H4 (cell line): ENCODE measurements around the gene MSH6. TPM values are rescaled to one million over a fixed set of nuclear protein-coding genes. Genes with fewer than 3 reads are reported as not detected.
A peak's percentile ranks its signal among the peaks of the same experiment; 100 is the strongest.

Experiments used
- DNase-seq: peaks from one replicate; pipeline ENCODE4 v3.0.0-alpha.2; 2015; ENCODE audit warnings: low spot score
- total RNA-seq: library from RNA; depleted of rRNA; stranded (reverse); fragments of >200 nt; shearing (Covaris generic); gene quantifications from 2 replicates; pipeline ENCODE4 v1.2.3, GENCODE V29; 2014

Gene MSH6
- total RNA-seq, 1 experiment from 2014 or later = 66.7 TPM

DNA sequence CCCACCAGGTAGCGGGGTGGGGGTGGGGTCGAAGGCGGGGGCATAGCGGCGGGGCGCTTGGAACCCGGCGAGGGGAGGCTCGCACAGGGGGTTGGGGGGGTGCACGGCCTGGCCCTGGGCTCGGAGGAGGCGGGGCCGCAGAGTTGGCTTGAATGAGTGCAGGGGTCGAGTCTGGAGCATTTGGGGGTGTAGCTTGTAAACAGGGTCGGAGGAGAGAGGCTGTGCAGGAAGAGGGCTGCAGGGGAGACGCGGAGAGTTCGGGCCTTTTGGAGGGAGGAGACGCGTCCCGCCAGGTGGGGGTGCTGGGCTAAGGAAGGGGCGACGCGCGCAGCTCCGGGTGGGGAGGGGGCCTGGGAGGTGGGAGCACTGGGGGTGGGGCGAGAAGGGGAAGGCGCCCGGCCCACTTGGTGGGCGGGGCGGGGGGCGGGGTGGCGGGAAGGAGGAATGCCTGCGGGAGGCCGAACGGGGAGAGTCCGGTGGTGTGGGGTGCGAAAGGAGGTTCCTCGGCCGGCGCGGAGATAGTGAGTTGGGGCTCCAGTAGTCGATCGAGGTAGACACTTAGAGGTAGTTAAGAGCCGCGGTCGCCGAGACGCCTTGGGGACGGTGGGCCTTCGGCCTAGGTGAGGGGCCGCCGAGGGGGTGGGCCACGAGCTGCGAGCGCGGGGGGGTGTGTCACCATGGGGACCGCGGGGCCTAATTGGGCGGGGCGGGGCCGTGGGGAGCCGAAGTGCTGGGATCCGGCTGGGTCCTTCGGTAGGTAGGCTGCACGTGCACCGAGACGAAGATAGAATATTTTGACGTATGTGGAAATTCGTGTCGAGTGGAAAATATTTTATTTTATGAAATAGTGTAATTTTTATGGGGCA, 774 bp downstream of the MSH6 start:
- peak; percentile 55 for DNase-seq

DNA sequence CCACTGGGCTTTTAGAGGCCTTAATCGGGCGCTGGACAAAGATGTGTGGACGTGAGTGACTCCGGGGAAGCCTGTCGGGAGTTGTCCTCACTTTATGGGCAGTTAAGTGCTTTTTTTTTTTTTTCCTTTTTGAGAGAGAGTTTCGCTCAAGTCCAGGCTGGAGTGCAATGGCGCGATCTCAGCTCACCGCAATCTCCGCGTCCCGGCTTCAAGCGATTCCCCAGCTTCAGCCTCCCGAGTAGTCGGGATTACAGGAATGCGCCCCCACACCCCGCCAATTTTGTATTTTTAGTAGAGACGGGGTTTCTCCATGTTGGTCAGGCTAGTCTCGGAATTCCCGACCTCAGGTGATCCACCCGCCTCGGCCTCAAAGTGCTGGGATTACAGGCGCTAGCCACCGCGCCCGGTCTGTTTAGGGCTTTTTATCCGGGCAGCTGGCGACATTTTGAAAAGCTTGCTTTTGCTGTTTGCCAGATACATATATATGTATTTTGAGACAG, 1.5 kb downstream of the MSH6 start:
- DNase-seq = no peak

DNA sequence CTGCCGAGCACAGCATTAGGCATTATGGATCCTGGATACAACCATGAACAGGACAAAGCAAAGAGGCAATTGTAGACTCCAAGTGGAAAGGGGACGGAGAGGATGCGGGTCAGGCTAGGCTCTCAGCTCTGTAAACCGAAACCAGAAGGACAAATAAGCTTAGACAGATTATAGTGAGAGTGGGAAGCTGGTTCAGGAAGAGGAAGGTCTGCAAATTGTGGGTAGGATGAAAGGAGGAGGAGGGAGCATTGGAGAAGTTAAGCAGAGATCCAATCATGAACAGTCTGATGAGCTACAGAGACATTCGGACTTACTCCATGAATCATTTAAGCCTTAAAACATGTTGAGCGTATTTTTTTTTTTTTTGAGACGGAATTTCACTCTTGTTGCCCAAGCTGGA, 3.0 kb downstream of the MSH6 start:
- DNase-seq = no peak

DNA sequence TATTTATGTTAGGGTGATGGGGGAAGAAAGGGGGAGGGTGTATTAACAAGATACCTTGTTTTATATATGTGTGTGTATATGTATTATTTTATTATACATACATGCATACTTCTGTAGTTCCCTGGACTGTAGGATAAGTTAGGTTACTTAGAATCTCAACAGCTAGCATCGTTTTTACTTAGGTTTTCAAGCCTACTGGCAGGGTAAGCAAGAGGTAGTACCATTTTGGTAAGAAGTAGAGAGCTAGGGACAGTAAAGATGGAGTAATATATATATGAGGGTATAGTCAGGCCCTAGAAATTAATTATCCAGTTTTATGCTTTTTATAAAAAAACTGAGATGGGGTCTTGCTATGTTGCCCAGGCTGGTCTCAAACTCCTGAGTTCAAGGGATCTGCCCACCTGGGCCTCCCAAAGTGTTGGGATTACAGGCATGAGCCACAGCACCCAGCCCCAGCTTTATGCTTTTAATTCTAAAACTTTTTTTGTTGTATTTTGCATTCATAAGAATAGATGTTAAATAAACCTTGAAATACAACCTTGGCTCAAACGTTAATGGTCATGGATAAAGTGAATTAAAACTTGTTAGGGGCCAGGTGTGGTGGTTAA, 13.2 kb downstream of the MSH6 start:
- no peak for DNase-seq

DNA sequence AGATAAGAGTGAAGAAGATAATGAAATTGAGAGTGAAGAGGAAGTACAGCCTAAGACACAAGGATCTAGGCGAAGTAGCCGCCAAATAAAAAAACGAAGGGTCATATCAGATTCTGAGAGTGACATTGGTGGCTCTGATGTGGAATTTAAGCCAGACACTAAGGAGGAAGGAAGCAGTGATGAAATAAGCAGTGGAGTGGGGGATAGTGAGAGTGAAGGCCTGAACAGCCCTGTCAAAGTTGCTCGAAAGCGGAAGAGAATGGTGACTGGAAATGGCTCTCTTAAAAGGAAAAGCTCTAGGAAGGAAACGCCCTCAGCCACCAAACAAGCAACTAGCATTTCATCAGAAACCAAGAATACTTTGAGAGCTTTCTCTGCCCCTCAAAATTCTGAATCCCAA, 15.7 kb downstream of the MSH6 start:
- no peak for DNase-seq

DNA sequence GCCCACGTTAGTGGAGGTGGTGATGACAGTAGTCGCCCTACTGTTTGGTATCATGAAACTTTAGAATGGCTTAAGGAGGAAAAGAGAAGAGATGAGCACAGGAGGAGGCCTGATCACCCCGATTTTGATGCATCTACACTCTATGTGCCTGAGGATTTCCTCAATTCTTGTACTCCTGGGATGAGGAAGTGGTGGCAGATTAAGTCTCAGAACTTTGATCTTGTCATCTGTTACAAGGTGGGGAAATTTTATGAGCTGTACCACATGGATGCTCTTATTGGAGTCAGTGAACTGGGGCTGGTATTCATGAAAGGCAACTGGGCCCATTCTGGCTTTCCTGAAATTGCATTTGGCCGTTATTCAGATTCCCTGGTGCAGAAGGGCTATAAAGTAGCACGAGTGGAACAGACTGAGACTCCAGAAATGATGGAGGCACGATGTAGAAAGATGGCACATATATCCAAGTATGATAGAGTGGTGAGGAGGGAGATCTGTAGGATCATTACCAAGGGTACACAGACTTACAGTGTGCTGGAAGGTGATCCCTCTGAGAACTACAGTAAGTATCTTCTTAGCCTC, 16.2 kb downstream of the MSH6 start:
- no peak for DNase-seq

DNA sequence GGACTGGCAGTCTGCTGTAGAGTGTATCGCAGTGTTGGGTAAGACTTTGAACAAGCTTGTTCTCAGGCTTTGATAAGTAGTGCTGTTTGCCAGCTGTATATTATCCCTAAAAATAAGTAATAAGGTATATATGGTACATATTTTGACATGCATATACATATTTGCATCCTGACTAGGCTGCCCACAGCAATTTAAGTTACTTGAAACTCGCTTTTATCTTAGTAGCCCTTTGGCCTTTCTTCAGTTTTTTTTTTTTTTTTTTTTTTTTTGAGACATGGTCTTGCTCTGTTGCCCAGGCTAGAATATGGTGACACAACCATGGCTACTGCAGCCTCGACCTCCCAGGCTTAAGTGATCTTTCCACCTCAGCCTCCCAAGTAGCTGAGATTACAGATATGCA, 18.2 kb downstream of the MSH6 start:
- no peak for DNase-seq

DNA sequence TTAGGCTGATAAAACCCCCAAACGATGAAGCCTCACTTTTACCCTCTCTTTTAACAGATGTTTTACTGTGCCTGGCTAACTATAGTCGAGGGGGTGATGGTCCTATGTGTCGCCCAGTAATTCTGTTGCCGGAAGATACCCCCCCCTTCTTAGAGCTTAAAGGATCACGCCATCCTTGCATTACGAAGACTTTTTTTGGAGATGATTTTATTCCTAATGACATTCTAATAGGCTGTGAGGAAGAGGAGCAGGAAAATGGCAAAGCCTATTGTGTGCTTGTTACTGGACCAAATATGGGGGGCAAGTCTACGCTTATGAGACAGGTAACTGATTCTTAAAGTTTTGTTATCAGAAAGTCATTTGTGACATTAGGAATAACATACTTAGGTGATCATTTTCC, 20.4 kb downstream of the MSH6 start:
- no peak for DNase-seq

DNA sequence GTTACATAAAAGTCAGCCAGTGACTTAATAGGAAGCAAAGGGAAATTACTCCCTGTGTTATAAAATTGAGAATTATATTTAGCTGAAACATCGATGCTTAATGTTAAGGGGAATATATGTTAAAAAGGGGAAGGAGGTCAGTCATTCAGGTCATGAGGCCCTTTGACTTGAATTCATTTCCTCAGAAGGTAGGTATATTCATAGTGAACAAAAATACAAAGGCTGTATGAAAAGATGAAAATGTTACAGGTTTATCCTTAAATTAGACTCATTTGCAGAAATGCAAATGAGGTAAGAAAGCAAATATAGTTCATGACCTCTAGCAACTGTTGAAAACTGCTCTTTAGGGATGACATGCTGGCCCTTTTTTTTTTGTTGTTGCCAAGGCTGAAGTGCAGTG, 20.8 kb downstream of the MSH6 start:
- DNase-seq = no peak

DNA sequence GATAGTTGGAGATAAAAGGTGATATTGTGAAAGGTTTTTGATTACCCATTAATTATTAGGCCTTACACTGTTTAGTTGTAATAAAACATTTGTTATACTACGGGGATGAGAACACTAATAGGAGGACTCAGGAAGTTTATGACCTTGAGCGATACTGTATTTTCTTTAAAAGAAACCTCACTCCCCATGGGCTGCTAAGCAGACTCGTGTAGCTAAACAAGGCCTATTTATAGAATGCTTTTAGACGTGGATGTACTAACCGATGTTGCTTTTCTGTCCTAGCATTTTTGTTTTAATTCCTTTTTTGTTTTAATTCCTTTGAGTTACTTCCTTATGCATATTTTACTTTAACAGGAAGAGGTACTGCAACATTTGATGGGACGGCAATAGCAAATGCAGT, 22.9 kb downstream of the MSH6 start:
- no peak for DNase-seq

DNA sequence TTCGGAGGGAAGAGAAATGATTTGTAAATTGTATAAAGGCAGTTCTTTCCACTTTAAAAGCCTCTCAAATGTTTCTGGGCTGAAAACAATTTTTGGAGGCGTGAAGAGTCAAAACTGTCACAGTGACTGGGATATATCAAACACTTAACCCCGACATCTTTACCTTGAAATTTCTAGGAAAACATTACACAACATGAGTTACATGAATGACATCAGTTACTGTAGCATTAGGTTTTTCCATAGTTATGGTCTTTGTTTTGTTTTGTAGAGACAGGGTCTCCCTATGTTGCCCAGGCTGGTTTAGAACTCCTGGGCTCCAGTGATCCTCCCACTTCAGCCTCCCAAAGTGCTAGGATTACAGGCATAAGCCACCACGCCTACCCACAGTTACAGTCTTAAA, 25.7 kb downstream of the MSH6 start:
- no peak for DNase-seq

DNA sequence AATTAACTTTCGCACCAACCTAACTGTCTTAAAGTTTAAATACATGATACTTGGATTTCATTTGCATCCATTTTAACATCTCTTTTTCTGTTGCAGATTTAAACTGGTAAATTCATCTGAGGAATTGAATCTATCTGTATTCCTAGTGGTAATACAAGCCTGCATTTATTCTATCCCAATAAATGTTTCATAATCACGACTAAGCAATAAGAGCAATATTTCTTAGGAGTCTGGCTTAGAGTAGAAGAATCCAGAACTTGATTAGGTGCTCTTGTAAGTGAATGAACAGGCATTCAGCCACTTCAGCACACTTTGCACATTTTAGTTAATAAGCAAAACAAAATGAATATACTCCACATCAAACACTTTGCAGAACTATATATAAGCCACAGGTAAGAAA, 27.0 kb downstream of the MSH6 start:
- DNase-seq = no peak

DNA sequence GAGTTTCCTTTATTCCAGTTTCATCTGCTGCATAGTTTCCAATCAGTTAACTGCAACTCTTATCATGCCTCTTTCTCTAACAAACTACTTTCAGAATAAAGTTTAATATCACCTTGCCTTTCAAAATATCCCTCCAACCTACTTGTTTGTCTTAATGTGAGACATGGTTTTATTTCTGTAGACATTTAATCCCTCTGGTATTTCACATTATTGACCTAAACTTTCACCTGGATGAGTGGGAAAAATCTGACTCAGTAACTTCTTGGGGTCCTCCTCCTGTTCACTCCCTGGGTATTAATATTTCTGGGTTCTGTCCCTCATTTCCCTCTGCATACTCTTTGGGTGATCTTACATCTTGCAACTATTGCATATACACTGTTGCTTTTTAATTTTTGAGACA, 27.9 kb downstream of the MSH6 start:
- no peak for DNase-seq

DNA sequence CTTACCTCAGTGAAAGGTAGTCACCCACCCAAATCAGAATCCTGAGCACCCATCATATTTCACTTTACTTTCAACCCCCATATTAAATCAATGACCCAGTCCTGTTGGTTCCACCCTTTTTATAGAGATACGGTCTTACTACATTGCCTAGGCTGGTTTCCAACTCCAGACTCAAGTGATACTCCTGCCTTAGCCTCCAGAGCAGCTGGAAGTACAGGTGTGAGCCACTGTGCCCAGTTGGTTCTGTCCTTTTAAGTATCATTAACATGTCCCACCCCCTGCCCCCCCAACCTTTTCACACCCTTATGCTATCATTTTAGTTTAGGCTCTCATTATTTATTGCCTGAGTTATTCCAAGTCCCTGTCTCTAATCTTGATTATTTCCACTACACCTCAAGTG, 28.7 kb downstream of the MSH6 start:
- no peak for DNase-seq

DNA sequence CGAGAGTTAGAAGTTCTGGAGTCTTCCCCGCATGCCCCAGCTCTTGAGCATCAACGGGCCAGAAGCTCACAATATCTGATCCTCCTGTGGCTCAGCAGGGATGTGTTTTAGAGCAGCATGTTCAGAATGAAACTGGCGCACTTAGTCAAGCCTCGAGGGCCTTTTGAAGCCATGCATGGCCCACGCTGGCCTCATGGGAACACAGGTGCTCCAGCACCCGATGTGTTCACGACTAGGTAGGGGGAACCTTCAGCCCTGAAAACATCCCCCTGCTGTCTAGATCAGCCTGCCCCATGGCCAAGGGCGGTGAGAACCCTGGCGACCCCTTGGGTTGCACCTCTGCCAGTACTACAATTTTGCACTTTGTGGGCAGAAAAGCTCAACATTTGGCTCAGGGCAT, 32.8 kb downstream of the MSH6 start:
- no peak for DNase-seq

DNA sequence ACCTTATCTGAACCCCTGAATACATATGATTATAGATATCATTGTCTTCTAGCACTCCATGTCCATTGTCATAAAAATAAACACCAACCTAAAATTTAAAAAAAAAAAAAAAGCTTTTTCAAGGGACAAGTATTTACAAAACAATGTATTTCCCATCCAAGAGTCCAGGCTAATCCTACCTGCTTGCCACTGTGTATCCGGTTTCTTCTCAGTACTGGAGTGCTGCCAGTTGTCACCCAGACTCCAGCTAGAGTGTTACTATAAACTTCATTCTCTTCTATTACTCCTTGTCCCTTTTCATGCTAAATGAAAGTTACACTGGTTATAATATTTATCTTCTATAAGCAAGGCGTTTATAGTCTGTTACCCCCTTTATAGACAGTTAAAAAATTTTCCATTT, 35.8 kb downstream of the MSH6 start:
- DNase-seq = no peak

DNA sequence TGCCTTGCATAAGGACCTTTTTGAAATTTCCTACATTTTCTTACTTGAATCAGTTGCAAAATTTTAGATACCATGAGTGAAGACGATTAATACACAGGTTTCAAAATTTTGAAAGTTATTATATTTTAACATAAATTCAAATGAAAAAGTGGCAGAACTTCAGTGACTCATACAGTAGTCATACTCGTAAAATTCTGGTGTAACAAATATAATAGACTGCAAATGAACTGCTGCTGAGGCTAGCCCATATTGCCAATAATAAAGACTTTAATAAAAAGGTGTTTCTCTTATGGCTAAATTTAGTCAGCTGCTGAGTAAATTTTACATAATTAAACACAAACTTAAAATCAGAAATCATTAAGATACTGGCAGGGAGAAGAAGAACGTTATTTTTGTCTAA, 36.9 kb downstream of the MSH6 start:
- no peak for DNase-seq

DNA sequence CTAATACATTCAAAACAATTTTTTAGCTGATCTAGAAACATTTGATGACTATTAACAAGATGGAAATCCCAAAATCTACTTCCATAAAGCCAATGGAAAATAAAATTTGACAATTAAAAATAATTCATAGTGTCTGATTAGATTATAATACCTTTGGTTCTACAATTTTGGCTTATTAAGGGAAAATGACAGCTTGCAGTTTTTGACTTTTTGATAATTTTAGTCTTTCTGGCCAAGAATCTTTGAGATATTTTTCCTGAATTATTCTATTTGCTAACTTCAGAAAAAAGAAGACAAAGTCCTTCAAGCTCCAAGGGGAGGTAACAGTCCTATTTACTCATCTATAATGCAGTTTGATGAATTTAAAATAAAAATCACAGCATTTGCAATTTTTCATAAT, 39.6 kb downstream of the MSH6 start:
- DNase-seq = no peak

DNA sequence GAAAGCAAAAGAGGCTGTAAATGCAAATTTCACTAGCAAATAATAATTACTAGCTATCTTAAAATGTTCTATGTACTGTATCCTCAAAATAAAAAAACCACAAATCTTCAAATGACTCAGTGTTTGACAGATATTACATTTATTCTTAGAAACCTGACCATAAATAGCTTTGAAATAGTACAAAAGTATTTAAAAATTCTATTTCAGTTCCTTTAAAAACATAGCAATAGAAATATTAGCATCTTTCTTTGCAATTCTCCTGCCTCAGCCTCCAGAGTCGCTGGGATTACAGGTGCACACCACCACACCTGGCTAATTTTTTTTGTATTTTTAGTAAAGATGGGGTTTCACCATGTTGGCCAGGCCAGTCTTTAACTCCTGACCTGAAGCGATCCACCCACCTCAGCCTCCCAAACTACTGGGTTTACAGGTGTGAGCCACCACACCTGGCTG, 50.6 kb downstream of the MSH6 start:
- DNase-seq = no peak

DNA sequence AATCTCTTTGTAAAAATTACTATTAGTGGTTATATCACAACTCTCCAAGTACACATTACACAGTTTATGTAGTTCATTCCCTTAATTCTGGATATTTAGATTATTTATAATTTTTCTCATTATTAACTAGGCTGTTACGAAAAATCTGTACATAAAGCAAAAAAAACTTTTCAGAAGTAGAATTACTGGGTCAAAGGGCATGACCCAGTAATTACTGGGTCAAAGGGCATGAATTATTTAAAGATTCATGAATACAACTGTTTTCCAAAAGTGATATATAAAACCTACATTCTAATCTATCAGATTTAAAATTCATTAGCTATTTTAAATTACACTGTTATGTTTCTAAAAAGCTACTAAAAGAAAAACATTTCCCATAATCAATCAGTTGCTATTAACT, 55.3 kb downstream of the MSH6 start:
- DNase-seq = no peak

DNA sequence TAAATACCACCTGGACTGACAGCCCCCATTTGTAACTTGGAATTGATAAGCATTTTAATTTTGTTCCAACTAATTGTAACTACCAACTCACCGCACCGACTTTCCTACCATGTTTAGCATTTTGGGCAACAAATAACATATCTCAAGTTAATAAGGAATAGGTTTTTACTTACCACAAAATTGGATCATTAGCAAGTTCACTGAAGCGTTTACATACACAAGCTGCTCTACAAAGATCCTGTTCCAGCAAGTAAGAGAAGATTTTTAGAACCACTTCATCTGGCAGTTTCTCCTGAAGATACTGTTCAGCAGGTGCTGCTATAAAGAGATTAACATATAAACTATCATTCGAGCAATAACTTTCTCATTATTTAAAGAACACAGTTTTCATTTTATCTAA, 55.7 kb downstream of the MSH6 start:
- DNase-seq = no peak

DNA sequence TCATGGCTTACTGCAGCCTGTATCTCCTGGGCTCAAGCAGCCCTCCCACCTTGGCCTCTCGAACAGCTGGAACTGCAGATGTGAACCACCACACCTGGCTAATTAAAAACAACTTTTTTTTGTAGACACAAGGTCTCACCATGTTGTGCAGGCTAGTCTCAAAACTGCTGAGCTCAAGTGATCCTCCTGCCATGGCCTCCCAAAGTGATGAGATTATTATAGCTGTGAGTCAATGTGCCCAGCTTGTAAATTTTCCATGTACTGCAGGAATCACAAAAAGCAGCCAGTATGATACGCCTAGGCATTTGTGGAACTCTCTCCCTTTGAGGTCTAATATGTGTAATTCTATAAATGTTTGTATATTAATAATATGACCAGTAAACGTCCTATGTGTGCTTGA, 59.9 kb downstream of the MSH6 start:
- DNase-seq = no peak

DNA sequence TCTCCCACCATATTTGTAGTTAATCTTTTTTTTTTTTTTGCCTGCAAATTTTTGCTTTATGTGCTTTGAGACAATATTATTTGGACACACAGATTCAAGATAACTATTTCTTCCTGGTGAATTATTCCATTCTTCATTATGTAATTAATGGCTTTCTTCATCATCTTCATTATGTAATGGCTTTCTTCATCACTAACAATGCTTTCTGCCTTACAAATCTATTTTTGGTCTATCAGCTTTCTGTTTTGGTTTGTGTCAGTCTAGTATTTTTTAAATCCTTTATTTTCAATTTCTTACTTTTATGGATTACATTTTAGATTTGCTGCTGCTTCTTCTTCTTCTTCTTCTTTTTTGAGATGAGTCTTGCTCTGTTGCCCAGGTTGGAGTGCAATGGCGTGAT, 60.5 kb downstream of the MSH6 start:
- no peak for DNase-seq
